Skeletal muscle tissue (tissue), 4 donors: Measurements from ENCODE around the gene CASP9. TPM values are rescaled to one million over a fixed set of nuclear protein-coding genes. Genes with fewer than 3 reads are reported as not detected.
"Not testable (repeated sequence)": the region's sequence is repeated elsewhere in the genome, so short reads cannot be mapped to it uniquely, and the experiment has no call there.

ENCODE experiments used
- H3K27ac ChIP-seq: one replicate; pipeline ENCODE4 v1.7.0; 2013; ENCODE audit warnings: mild to moderate bottlenecking, low read depth, low read length, inconsistent platforms
- H3K27me3 ChIP-seq, 3 donors: one replicate each; pipeline ENCODE4 v1.7.0; 2013; ENCODE audit warnings: low read length in 3 of 3; ENCODE audit not compliant: control insufficient read depth in 3 of 3, insufficient read depth in 3 of 3
- H3K36me3 ChIP-seq, 3 donors: one replicate each; pipeline ENCODE4 v1.7.0; 2013; ENCODE audit warnings: low read length in 3 of 3; ENCODE audit not compliant: control insufficient read depth in 3 of 3, insufficient read depth in 3 of 3
- H3K4me1 ChIP-seq, 3 donors: one replicate each; pipeline ENCODE4 v1.7.0; 2013; ENCODE audit warnings: low read length in 3 of 3, mild to moderate bottlenecking in 3 of 3; ENCODE audit not compliant: control insufficient read depth in 3 of 3, insufficient read depth in 3 of 3
- H3K4me3 ChIP-seq, 3 donors: one replicate each; pipeline ENCODE4 v1.7.0; 2013; ENCODE audit warnings: low read length in 3 of 3
- H3K9ac ChIP-seq, 3 donors: one replicate each; pipeline ENCODE4 v1.7.0; 2013; ENCODE audit warnings: low read length in 3 of 3, mild to moderate bottlenecking in 3 of 3, moderate library complexity in 2 of 3, low read depth in 1 of 3
- H3K9me3 ChIP-seq, 3 donors: one replicate each; pipeline ENCODE4 v1.7.0; 2013; ENCODE audit warnings: low read length in 3 of 3; ENCODE audit not compliant: control insufficient read depth in 3 of 3
- total RNA-seq: library from RNA; depleted of rRNA; stranded (reverse); fragments of >200 nt; gene quantifications from one replicate; pipeline ENCODE4 v1.2.3, GENCODE V29; 2014
- donor health status: Osteomylitis.

Gene CASP9
- total RNA-seq, 1 donor from 2014 or later = 9.9 TPM

- not testable (repeated sequence) for H3K9me3 ChIP-seq, H3K27me3 ChIP-seq, H3K36me3 ChIP-seq, H3K9ac ChIP-seq, H3K27ac ChIP-seq, H3K4me3 ChIP-seq, H3K4me1 ChIP-seq
Observed at GRCh38 chr1:15484443-15484842, 39.6 kb downstream of the CASP9 start.

- Histone ChIP-seq H3K4me3 (no peak overlapping the region), H3K36me3 (no peaks in the 10 kb centered on the region), H3K9ac (no peak overlapping the region), H3K9me3 (no peaks in the 10 kb centered on the region), H3K4me1 (no peaks in the 10 kb centered on the region), H3K27ac (no peak overlapping the region), H3K27me3 (no peaks in the 10 kb centered on the region)
Observed at GRCh38 chr1:15483971-15484370, 40.0 kb downstream of the CASP9 start.

- not testable (repeated sequence) for H3K27ac ChIP-seq, H3K9me3 ChIP-seq, H3K27me3 ChIP-seq, H3K36me3 ChIP-seq, H3K4me3 ChIP-seq, H3K4me1 ChIP-seq, H3K9ac ChIP-seq
Observed at GRCh38 chr1:15482983-15483543, 41.0 kb downstream of the CASP9 start.

- H3K9me3 ChIP-seq, H3K27ac ChIP-seq, H3K27me3 ChIP-seq, H3K36me3 ChIP-seq, H3K9ac ChIP-seq, H3K4me1 ChIP-seq, H3K4me3 ChIP-seq: not testable (repeated sequence)
Observed at GRCh38 chr1:15482455-15482854, 41.6 kb downstream of the CASP9 start.

- Histone ChIP-seq H3K27me3 (no peaks in the 10 kb centered on the region), H3K9me3 (no peaks in the 10 kb centered on the region), H3K9ac (no peak overlapping the region), H3K36me3 (no peaks in the 10 kb centered on the region), H3K4me1 (no peaks in the 10 kb centered on the region), H3K4me3 (no peak overlapping the region), H3K27ac (no peak overlapping the region)
Observed at GRCh38 chr1:15479654-15480347, 44.2 kb downstream of the CASP9 start.

- Histone ChIP-seq H3K27me3 (peaks cover 0 to 4% (median 0%) of the 10 kb centered on the region in 3 donors), H3K4me3 (no peak overlapping the region), H3K9me3 (no peaks in the 10 kb centered on the region), H3K36me3 (no peaks in the 10 kb centered on the region), H3K27ac (no peak overlapping the region), H3K4me1 (no peaks in the 10 kb centered on the region), H3K9ac (no peak overlapping the region)
Observed at GRCh38 chr1:15477646-15478212, 46.3 kb downstream of the CASP9 start.

GRCh38 chr1:15476927-15477326 is 47.1 kb downstream of the CASP9 start:
- no peak overlapping the region for H3K9ac ChIP-seq
- no peak overlapping the region for H3K4me3 ChIP-seq
- H3K4me1 ChIP-seq = no peaks in the 10 kb centered on the region
- H3K27ac ChIP-seq = no peak overlapping the region
- H3K9me3 ChIP-seq = no peaks in the 10 kb centered on the region
- peaks cover 0 to 8% (median 0%) of the 10 kb centered on the region in 3 donors for H3K27me3 ChIP-seq
- no peaks in the 10 kb centered on the region for H3K36me3 ChIP-seq

- no peak within 1 kb of the TSS for H3K27ac ChIP-seq
- H3K4me3 ChIP-seq = no peak within 1 kb of the TSS
- no peaks in the 10 kb centered on the region for H3K4me1 ChIP-seq
- no peak within 1 kb of the TSS for H3K9ac ChIP-seq
- H3K9me3 ChIP-seq = no peaks in the 10 kb centered on the region
- H3K27me3 ChIP-seq = peaks cover 0 to 8% (median 0%) of the 10 kb centered on the region in 3 donors
- no peaks in the 10 kb centered on the region for H3K36me3 ChIP-seq
Observed at GRCh38 chr1:15475752-15476314, 48.2 kb downstream of the CASP9 start, which contains the start of gene CELA2B. TSS of gene CELA2B (plus strand) at chr1:15476104. CDS start at chr1:15476126, 22 bp downstream.

GRCh38 chr1:15472587-15472986 is 51.4 kb downstream of the CASP9 start:
- no peaks in the 10 kb centered on the region for H3K36me3 ChIP-seq
- no peak overlapping the region for H3K4me3 ChIP-seq
- H3K27ac ChIP-seq = no peak overlapping the region
- H3K27me3 ChIP-seq = peaks cover 0 to 8% (median 0%) of the 10 kb centered on the region in 3 donors
- no peak overlapping the region for H3K9ac ChIP-seq
- no peaks in the 10 kb centered on the region for H3K4me1 ChIP-seq
- H3K9me3 ChIP-seq = no peaks in the 10 kb centered on the region

GRCh38 chr1:15471723-15472122 is 52.3 kb downstream of the CASP9 start:
- not testable (repeated sequence) for H3K27me3 ChIP-seq, H3K4me1 ChIP-seq, H3K9me3 ChIP-seq, H3K27ac ChIP-seq, H3K36me3 ChIP-seq, H3K9ac ChIP-seq, H3K4me3 ChIP-seq
